ENCODE measurements around the gene NFATC2.

GRCh38 chr20:51535075-51535386 is 7.5 kb downstream of the NFATC2 start:
- TF ChIP-seq EZH2phosphoT487 (IDR thresholded peaks at IDR 0.05; ENCODE audit: borderline replicate concordance) (no peak), CTCF (conservative IDR thresholded peaks at IDR 0.05; ENCODE audit: low read length) (no peak)
